HG03558 (cell line): Measurements from ENCODE around the gene LARP7.

ENCODE experiments used
- ATAC-seq: cut with Tn5 transposase; IDR thresholded peaks from one replicate; pipeline ENCODE4 v1.9.1; 2021; ENCODE audit warnings: moderate number of reproducible peaks; ENCODE audit not compliant: unreplicated experiment; ENCODE audit errors: extremely low read depth

The LARP7 gene

DNA sequence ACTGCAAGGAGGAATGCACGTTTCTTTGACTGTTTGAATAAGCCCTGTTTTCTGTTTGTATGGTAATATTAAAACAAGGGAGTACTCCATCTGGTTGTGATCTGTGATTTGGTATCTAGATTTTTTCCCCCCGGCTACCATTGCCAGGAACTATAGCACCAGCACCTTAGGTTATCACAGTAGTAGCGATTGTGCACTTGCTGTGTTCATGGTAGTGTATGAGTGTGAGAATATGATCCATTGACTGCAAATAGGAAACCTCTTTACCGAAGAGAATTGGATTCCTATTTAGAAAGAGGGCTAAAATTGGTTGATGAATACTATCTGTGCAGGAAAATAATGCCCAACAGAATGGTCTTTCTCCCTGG lies 69.9 kb downstream of the LARP7 start:
- ATAC-seq = no peak
